H9 (cell line): ENCODE results near the gene MSRB2. TPM values are rescaled to one million over a fixed set of nuclear protein-coding genes. Genes with fewer than 3 reads are reported as not detected.

Experiments used
- DNase-seq: peaks from one replicate; pipeline ENCODE4 v3.0.0-alpha.2; 2017
- H2AFZ ChIP-seq: one replicate; pipeline ENCODE4 v1.6.1; 2013; ENCODE audit warnings: mild to moderate bottlenecking, low read length, control low read depth, moderate library complexity
- H2AK5ac ChIP-seq: 2 replicates; pipeline ENCODE4 v1.6.1; 2013; ENCODE audit warnings: low read length, control low read depth, mixed read lengths; ENCODE audit not compliant: insufficient read length
- H2BK120ac ChIP-seq: one replicate; pipeline ENCODE4 v1.6.1; 2013; ENCODE audit warnings: low read depth, mild to moderate bottlenecking, low read length, control low read depth, inconsistent platforms; ENCODE audit not compliant: poor library complexity, severe bottlenecking
- H2BK12ac ChIP-seq: 2 replicates; pipeline ENCODE4 v1.6.1; 2013; ENCODE audit warnings: low read length, control low read depth, mixed read lengths, low read depth; ENCODE audit not compliant: insufficient read length
- H2BK15ac ChIP-seq: 2 replicates; pipeline ENCODE4 v1.6.1; 2013; ENCODE audit warnings: low read depth, low read length, control low read depth
- H2BK20ac ChIP-seq: one replicate; pipeline ENCODE4 v1.6.1; 2013; ENCODE audit warnings: low read depth, mild to moderate bottlenecking, low read length, control low read depth, inconsistent platforms; ENCODE audit not compliant: poor library complexity, severe bottlenecking
- H2BK5ac ChIP-seq: 2 replicates; pipeline ENCODE4 v1.6.1; 2013; ENCODE audit warnings: low read length, control low read depth, mixed read lengths; ENCODE audit not compliant: insufficient read length
- H3K14ac ChIP-seq: 2 replicates; pipeline ENCODE4 v1.6.1; 2013; ENCODE audit warnings: low read length, control low read depth; ENCODE audit not compliant: insufficient read depth
- H3K18ac ChIP-seq: 2 replicates; pipeline ENCODE4 v1.6.1; 2013; ENCODE audit warnings: low read depth, mild to moderate bottlenecking, mixed read lengths, low read length, control low read depth; ENCODE audit not compliant: insufficient read length
- H3K23ac ChIP-seq: 2 replicates; pipeline ENCODE4 v1.6.1; 2013; ENCODE audit warnings: low read length, control low read depth, mixed read lengths, low read depth; ENCODE audit not compliant: insufficient read length
- H3K23me2 ChIP-seq: 2 replicates; pipeline ENCODE4 v1.6.1; 2013; ENCODE audit warnings: low read depth, mild to moderate bottlenecking, mixed read lengths, low read length, control low read depth; ENCODE audit not compliant: insufficient read length, poor library complexity, severe bottlenecking
- H3K27ac ChIP-seq: 2 replicates; pipeline ENCODE4 v1.5.1; 2013; ENCODE audit warnings: low read length, control low read depth, mixed read lengths, low read depth; ENCODE audit not compliant: insufficient read length
- H3K27me3 ChIP-seq: 2 replicates; pipeline ENCODE4 v1.6.1; 2013; ENCODE audit warnings: low read length, control low read depth, inconsistent platforms; ENCODE audit not compliant: insufficient read depth
- H3K4ac ChIP-seq: 2 replicates; pipeline ENCODE4 v1.6.1; 2013; ENCODE audit warnings: low read depth, mild to moderate bottlenecking, control low read depth, inconsistent platforms, low read length, moderate library complexity
- H3K4me1 ChIP-seq: 2 replicates; pipeline ENCODE4 v1.6.1; 2013; ENCODE audit warnings: low read length, control low read depth, inconsistent platforms; ENCODE audit not compliant: insufficient read depth
- H3K4me2 ChIP-seq: 2 replicates; pipeline ENCODE4 v1.6.1; 2013; ENCODE audit warnings: low read length, control low read depth, mixed read lengths; ENCODE audit not compliant: insufficient read length, insufficient read depth
- H3K56ac ChIP-seq: 2 replicates; pipeline ENCODE4 v1.6.1; 2013; ENCODE audit warnings: low read depth, mild to moderate bottlenecking, mixed read lengths, low read length, control low read depth; ENCODE audit not compliant: insufficient read length
- H3K79me1 ChIP-seq: 2 replicates; pipeline ENCODE4 v1.6.1; 2013; ENCODE audit warnings: low read depth, mild to moderate bottlenecking, moderate library complexity, low read length, control low read depth, inconsistent platforms; ENCODE audit not compliant: insufficient read depth, poor library complexity, severe bottlenecking
- H3K79me2 ChIP-seq: 2 replicates; pipeline ENCODE4 v1.6.1; 2013; ENCODE audit warnings: low read length, control low read depth, inconsistent platforms; ENCODE audit not compliant: insufficient read depth
- H3K9ac ChIP-seq: 2 replicates; pipeline ENCODE4 v1.6.1; 2013; ENCODE audit warnings: low read length, control low read depth, mixed read lengths; ENCODE audit not compliant: insufficient read length; ENCODE audit errors: extremely low read depth
- H3K9me3 ChIP-seq: one replicate; pipeline ENCODE4 v1.6.1; 2013; ENCODE audit warnings: low read depth, low read length, inconsistent platforms; ENCODE audit not compliant: control insufficient read depth
- H3T11ph ChIP-seq: one replicate; pipeline ENCODE4 v1.6.1; 2013; ENCODE audit warnings: mild to moderate bottlenecking, low read length, control low read depth, inconsistent platforms
- H4K20me1 ChIP-seq: one replicate; pipeline ENCODE4 v1.6.1; 2013; ENCODE audit not compliant: control insufficient read depth, insufficient read length, insufficient read depth
- H4K5ac ChIP-seq: 2 replicates; pipeline ENCODE4 v1.6.1; 2013; ENCODE audit warnings: low read depth, mild to moderate bottlenecking, mixed read lengths, low read length, control low read depth; ENCODE audit not compliant: insufficient read length
- H4K8ac ChIP-seq: replicated peaks from 2 replicates; pipeline ENCODE4 v1.6.1; 2013; ENCODE audit warnings: low read length, control low read depth, mixed read lengths, low read depth; ENCODE audit not compliant: insufficient read length
- H4K91ac ChIP-seq: 2 replicates; pipeline ENCODE4 v1.6.1; 2013; ENCODE audit warnings: low read depth, mild to moderate bottlenecking, moderate library complexity, mixed read lengths, low read length, control low read depth; ENCODE audit not compliant: insufficient read length
- H3K27ac Mint-ChIP-seq, 3 experiments: 2 replicates in 2 of 3; 3 replicates in 1 of 3; pipeline ENCODE4 v1.8.0; 2020 to 2021; ENCODE audit warnings: mixed read lengths in 3 of 3, mild to moderate bottlenecking in 1 of 3, moderate library complexity in 1 of 3
- H3K27me3 Mint-ChIP-seq: 2 replicates; pipeline ENCODE4 v1.8.0; 2021; ENCODE audit warnings: low read depth, mild to moderate bottlenecking, moderate library complexity, mixed read lengths
- H3K36me3 Mint-ChIP-seq, 3 experiments: 2 replicates in 2 of 3; 3 replicates in 1 of 3; pipeline ENCODE4 v1.8.0; 2020 to 2021; ENCODE audit warnings: low read depth in 3 of 3, mixed read lengths in 3 of 3; ENCODE audit not compliant: insufficient read depth in 1 of 3
- H3K4me1 Mint-ChIP-seq, 2 experiments: 2 replicates each; pipeline ENCODE4 v1.8.0; 2020; ENCODE audit warnings: mixed read lengths in 2 of 2
- H3K4me3 Mint-ChIP-seq, 2 experiments: 2 replicates in 1 of 2; 3 replicates in 1 of 2; pipeline ENCODE4 v1.8.0; 2020 to 2021; ENCODE audit warnings: mild to moderate bottlenecking in 2 of 2, mixed read lengths in 2 of 2, moderate library complexity in 1 of 2
- H3K9me3 Mint-ChIP-seq, 2 experiments: 2 replicates in 1 of 2; 3 replicates in 1 of 2; pipeline ENCODE4 v1.8.0; 2020; ENCODE audit warnings: mild to moderate bottlenecking in 2 of 2, mixed read lengths in 2 of 2, moderate library complexity in 1 of 2
- WGBS: extraction: QIAGEN DNeasy Blood & Tissue Kit; methylation state at CpG from one replicate; pipeline ENCODE4 v1.1.7; 2013; ENCODE audit warnings: missing lambda C conversion rate, low lambda C conversion rate, mixed read lengths; ENCODE audit not compliant: insufficient read length; ENCODE audit errors: extremely low coverage; 5-methylcytosine and 5-hydroxymethylcytosine counted together
- total RNA-seq: library from RNA; stranded (reverse); gene quantifications from 2 replicates; pipeline ENCODE4 v1.2.1, GENCODE V29; 2021
- TF ChIP-seq, protein P1 (sequence below): fragments of 200-600 bp; sonication (generic); conservative IDR thresholded peaks from 3 replicates; pipeline ENCODE4 v1.8.0; 2021; ENCODE audit warnings: antibody characterized with exemption, mild to moderate bottlenecking

Gene MSRB2
- total RNA-seq, 1 experiment from 2014 or later = 18.0 TPM

DNA sequence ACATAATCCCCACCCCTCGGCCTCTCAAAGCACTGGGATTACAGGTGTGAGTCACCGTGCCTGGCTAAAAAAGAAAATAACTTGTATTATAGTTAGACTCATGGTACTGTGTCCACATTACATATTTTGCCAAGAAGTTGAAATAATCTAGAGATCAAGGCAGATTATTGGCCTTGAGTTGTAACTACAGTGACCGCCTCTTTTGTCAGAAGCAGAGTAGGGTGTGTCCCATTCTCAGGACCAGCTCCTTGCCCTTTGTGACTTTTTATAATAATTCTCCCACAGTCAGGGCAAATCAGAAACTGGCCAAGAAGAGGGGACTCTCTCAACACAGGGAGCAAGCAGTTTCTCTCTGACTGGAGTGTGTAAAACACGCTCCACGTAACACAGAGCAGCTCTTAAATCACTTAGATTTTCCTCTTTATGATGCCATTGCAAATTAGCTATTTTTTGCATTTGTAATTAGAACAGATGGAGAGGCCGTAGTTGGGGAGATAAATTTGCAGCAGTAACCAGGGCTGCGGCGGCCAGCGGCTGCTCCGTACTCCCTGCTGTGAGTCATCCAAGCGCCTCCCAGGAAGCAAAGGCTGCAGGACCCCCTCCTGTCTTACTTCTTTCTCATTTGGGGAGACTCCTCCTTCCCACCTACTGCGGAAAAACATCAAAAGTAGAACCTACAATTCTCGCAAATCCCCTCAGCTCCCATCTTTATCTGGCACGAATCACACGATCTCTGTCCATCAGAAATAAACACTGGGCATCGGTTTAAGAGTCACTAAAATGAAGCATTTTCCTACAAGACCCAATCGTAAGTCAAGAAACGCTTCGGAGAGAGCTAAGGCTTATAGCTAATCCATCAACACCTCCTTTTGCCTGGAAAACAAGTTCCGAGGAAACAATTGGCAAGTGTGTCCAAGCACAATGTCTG lies 32.1 kb upstream of the MSRB2 start:
- Histone ChIP-seq H2BK20ac (no peak overlapping the region), H3K27ac (no peak overlapping the region), H4K8ac (no peak overlapping the region), H3K14ac (no peak overlapping the region), H3K27me3 (no peaks in the 10 kb centered on the region), H4K91ac (no peak overlapping the region), H2BK15ac (no peak overlapping the region), H2BK12ac (no peak overlapping the region), H3K23me2 (no peaks in the 10 kb centered on the region), H3K9me3 (no peaks in the 10 kb centered on the region), H2AK5ac (no peak overlapping the region), H3K79me2 (no peaks in the 10 kb centered on the region), H3K79me1 (no peaks in the 10 kb centered on the region), H3K4me1 (peaks cover 9% of the 10 kb centered on the region; the same call in 1 of the 2 replicates), H4K20me1 (no peaks in the 10 kb centered on the region), H3K23ac (no peak overlapping the region), H3K4ac (no peak overlapping the region), H2BK5ac (no peak overlapping the region), H3K4me2 (no peak overlapping the region), H2AFZ (no peak overlapping the region), H3T11ph (no peak overlapping the region), H3K18ac (no peak overlapping the region), H2BK120ac (no peak overlapping the region), H4K5ac (no peak overlapping the region), H3K56ac (no peak overlapping the region), H3K9ac (no peak overlapping the region)
- Mint-ChIP-seq H3K36me3 (peaks cover 0 to 10% (median 3%) of the 10 kb centered on the region in 3 experiments; a peak in 3 of 7 replicates), H3K27ac (peak overlapping the region in 1 of 3 experiments; percentile 2; a peak in 1 of 7 replicates), H3K27me3 (no peaks in the 10 kb centered on the region), H3K4me3 (no peak overlapping the region), H3K9me3 (peaks cover 4 to 12% of the 10 kb centered on the region in 2 experiments; a peak in 3 of 5 replicates), H3K4me1 (peaks cover 44% of the 10 kb centered on the region in 2 experiments)
- WGBS = no CpG with 5 or more reads among the region's 20 CpGs
- DNase-seq = no peak
- TF ChIP-seq, protein P1, sequence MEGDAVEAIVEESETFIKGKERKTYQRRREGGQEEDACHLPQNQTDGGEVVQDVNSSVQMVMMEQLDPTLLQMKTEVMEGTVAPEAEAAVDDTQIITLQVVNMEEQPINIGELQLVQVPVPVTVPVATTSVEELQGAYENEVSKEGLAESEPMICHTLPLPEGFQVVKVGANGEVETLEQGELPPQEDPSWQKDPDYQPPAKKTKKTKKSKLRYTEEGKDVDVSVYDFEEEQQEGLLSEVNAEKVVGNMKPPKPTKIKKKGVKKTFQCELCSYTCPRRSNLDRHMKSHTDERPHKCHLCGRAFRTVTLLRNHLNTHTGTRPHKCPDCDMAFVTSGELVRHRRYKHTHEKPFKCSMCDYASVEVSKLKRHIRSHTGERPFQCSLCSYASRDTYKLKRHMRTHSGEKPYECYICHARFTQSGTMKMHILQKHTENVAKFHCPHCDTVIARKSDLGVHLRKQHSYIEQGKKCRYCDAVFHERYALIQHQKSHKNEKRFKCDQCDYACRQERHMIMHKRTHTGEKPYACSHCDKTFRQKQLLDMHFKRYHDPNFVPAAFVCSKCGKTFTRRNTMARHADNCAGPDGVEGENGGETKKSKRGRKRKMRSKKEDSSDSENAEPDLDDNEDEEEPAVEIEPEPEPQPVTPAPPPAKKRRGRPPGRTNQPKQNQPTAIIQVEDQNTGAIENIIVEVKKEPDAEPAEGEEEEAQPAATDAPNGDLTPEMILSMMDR = no peak
